ENCODE measurements around the gene ZEB2.

DNA sequence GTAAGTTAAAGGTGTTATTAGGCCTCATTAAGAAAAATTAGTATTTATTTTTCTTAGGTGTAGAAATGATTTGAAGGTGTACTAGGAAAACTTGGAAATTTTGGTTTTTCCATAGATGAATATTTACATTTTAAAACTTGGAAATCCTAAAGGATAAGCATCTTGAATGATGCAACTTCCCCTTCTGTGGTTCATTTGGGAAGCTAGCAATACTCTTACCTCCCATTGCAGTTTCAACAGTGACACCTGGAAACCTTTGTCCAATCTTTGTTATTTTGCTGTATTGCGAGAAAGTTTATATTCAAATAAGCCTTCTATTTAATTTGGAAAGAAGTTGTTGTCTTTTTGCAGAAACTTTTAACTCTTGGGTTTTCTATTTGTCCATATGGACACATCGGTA is 68.5 kb downstream of the ZEB2 start:
- TF ChIP-seq, protein P1, sequence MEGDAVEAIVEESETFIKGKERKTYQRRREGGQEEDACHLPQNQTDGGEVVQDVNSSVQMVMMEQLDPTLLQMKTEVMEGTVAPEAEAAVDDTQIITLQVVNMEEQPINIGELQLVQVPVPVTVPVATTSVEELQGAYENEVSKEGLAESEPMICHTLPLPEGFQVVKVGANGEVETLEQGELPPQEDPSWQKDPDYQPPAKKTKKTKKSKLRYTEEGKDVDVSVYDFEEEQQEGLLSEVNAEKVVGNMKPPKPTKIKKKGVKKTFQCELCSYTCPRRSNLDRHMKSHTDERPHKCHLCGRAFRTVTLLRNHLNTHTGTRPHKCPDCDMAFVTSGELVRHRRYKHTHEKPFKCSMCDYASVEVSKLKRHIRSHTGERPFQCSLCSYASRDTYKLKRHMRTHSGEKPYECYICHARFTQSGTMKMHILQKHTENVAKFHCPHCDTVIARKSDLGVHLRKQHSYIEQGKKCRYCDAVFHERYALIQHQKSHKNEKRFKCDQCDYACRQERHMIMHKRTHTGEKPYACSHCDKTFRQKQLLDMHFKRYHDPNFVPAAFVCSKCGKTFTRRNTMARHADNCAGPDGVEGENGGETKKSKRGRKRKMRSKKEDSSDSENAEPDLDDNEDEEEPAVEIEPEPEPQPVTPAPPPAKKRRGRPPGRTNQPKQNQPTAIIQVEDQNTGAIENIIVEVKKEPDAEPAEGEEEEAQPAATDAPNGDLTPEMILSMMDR (IDR thresholded peaks at IDR 0.05): no peak
- no peak for TF ChIP-seq POLR2A (IDR thresholded peaks at IDR 0.05)

Data from ovary (tissue), 3 donors.